Measurements from ENCODE around the gene ITPKC. TPM values are rescaled to one million over a fixed set of nuclear protein-coding genes. Genes with fewer than 3 reads are reported as not detected.
"Not testable (repeated sequence)": the region's sequence is repeated elsewhere in the genome, so short reads cannot be mapped to it uniquely, and the experiment has no call there.

ITPKC gene
- total RNA-seq, 1 donor from 2014 or later: 8.6 TPM

GRCh38 chr19:40762754-40763470 lies 46.0 kb downstream of the ITPKC start:
- Mint-ChIP-seq H3K4me1 (peaks cover 43% of the 10 kb centered on the region), H3K36me3 (ENCODE audit: low read depth) (peaks cover 81% of the 10 kb centered on the region), H3K4me3 (no peak overlapping the region), H3K9me3 (no peaks in the 10 kb centered on the region), H3K27ac (peak overlapping the region; percentile 42), H3K27me3 (no peaks in the 10 kb centered on the region)
- DNase-seq: no peak
- intact Hi-C loops (cut with micrococcal nuclease): no loop called here

- H3K9me3 Mint-ChIP-seq: no peaks in the 10 kb centered on the region
- intact Hi-C loops (cut with micrococcal nuclease): no loop called here
- H3K27me3 Mint-ChIP-seq: no peaks in the 10 kb centered on the region
- H3K4me1 Mint-ChIP-seq: peaks cover 40% of the 10 kb centered on the region
- H3K27ac Mint-ChIP-seq: peak overlapping the region; percentile 37
- H3K36me3 Mint-ChIP-seq (ENCODE audit: low read depth): peaks cover 76% of the 10 kb centered on the region
- no peak overlapping the region for H3K4me3 Mint-ChIP-seq
- no peak for DNase-seq
Observed at GRCh38 chr19:40763526-40763925, 46.6 kb downstream of the ITPKC start.

DNA sequence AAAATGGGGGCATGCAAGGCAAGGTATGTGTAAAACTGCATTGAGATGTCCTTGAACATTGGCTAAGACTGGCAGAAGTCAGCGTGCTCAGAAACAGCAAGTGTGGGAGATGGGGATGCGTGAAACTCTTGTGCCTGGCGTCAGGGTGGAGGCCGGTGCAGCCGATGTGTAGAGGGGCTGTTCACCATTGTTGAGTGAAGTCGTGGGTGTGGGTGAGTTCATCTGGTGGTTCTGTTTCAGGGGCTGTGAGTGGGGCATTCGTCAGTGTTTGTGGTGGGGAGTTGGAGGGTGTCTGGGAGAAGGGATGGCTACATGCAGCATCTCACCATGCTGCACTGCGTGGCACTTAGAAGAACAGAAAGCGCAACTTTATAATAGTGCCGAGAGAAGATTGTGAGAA lies 47.1 kb downstream of the ITPKC start:
- no peak for DNase-seq
- Mint-ChIP-seq H3K36me3 (ENCODE audit: low read depth) (peaks cover 78% of the 10 kb centered on the region), H3K4me1 (peaks cover 40% of the 10 kb centered on the region), H3K4me3 (peak overlapping the region; percentile 19), H3K27ac (peak overlapping the region; percentile 72), H3K27me3 (no peaks in the 10 kb centered on the region), H3K9me3 (no peaks in the 10 kb centered on the region)
- intact Hi-C loops (cut with micrococcal nuclease): no loop called here

DNA sequence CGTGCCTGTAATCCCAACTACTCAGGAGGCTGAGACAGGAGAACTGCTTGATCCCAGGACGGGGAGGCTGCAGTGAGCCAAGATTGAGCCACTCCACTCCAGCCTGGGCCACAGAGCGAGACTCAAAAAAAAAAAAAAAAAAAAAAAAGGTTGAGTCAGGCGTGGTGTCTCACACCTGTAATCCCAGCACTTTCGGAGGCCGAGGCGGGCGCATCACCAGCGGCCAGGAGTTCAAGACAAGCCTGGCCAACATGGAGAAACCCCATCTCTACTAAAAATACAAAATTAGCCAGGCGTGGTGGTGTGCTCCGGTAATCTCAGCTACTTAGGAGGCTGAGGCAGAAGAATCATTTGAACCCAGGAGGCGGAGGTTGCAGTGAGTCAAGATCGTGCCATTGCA lies 49.5 kb downstream of the ITPKC start:
- H3K27ac Mint-ChIP-seq; intact Hi-C loops (cut with micrococcal nuclease); H3K4me3 Mint-ChIP-seq; DNase-seq; H3K9me3 Mint-ChIP-seq; H3K27me3 Mint-ChIP-seq: not testable (repeated sequence)
- peaks cover 79% of the 10 kb centered on the region for H3K36me3 Mint-ChIP-seq (ENCODE audit: low read depth)
- H3K4me1 Mint-ChIP-seq: peaks cover 39% of the 10 kb centered on the region

GRCh38 chr19:40768869-40769268 lies 52.0 kb downstream of the ITPKC start:
- H3K27ac Mint-ChIP-seq: no peak overlapping the region
- intact Hi-C loops (cut with micrococcal nuclease): no loop called here

GRCh38 chr19:40771101-40771862 lies 54.4 kb downstream of the ITPKC start:
- H3K27ac Mint-ChIP-seq, H3K27me3 Mint-ChIP-seq, H3K4me3 Mint-ChIP-seq, H3K9me3 Mint-ChIP-seq: not testable (repeated sequence)
- H3K4me1 Mint-ChIP-seq: peaks cover 19% of the 10 kb centered on the region
- peak; percentile 67 for DNase-seq
- H3K36me3 Mint-ChIP-seq (ENCODE audit: low read depth): peaks cover 35% of the 10 kb centered on the region
- intact Hi-C loops (cut with micrococcal nuclease): loop anchor here (10.0 kb wide), 1 partner anchor 584 kb away; the partner anchor contains the start of gene TGFB1

More at GRCh38 chr19:40768869-40769268, 52.0 kb downstream of the ITPKC start:
- no peak overlapping the region for H3K4me3 Mint-ChIP-seq
- H3K9me3 Mint-ChIP-seq: no peaks in the 10 kb centered on the region
- peaks cover 23% of the 10 kb centered on the region for H3K4me1 Mint-ChIP-seq
- DNase-seq: no peak
- H3K36me3 Mint-ChIP-seq (ENCODE audit: low read depth): peaks cover 57% of the 10 kb centered on the region
- H3K27me3 Mint-ChIP-seq: no peaks in the 10 kb centered on the region

GRCh38 chr19:40774916-40775631 lies 58.2 kb downstream of the ITPKC start, which contains the start of gene MIA:
TSS of gene MIA (plus strand) at chr19:40775521. CDS start at chr19:40775543, 22 bp downstream.
- Mint-ChIP-seq H3K27ac (peak within 1 kb of the TSS; percentile 49), H3K27me3 (no peaks in the 10 kb centered on the region), H3K4me1 (peaks cover 48% of the 10 kb centered on the region), H3K36me3 (ENCODE audit: low read depth) (peaks cover 13% of the 10 kb centered on the region), H3K9me3 (no peaks in the 10 kb centered on the region), H3K4me3 (no peak within 1 kb of the TSS)
- DNase-seq: no peak
- intact Hi-C loops (cut with micrococcal nuclease): loop anchor here (10.0 kb wide), 1 partner anchor 580 kb away; the partner anchor contains the start of gene TGFB1

GRCh38 chr19:40775632-40776022 lies 58.7 kb downstream of the ITPKC start:
- no peak overlapping the region for H3K27ac Mint-ChIP-seq
- peaks cover 13% of the 10 kb centered on the region for H3K36me3 Mint-ChIP-seq (ENCODE audit: low read depth)
- H3K27me3 Mint-ChIP-seq: no peaks in the 10 kb centered on the region
- intact Hi-C loops (cut with micrococcal nuclease): loop anchor here (10.0 kb wide), 1 partner anchor 579 kb away; the partner anchor contains the start of gene TGFB1
- H3K4me3 Mint-ChIP-seq: no peak overlapping the region
- no peaks in the 10 kb centered on the region for H3K9me3 Mint-ChIP-seq
- no peak for DNase-seq
- peaks cover 51% of the 10 kb centered on the region for H3K4me1 Mint-ChIP-seq

GRCh38 chr19:40776364-40776763 lies 59.5 kb downstream of the ITPKC start:
- H3K9me3 Mint-ChIP-seq: no peaks in the 10 kb centered on the region
- intact Hi-C loops (cut with micrococcal nuclease): loop anchor here (10.0 kb wide), 1 partner anchor 578 kb away; the partner anchor contains the start of gene TGFB1
- H3K36me3 Mint-ChIP-seq (ENCODE audit: low read depth): peaks cover 9% of the 10 kb centered on the region
- peaks cover 52% of the 10 kb centered on the region for H3K4me1 Mint-ChIP-seq
- H3K27me3 Mint-ChIP-seq: no peaks in the 10 kb centered on the region
- no peak for DNase-seq
- peak overlapping the region; percentile 49 for H3K27ac Mint-ChIP-seq
- H3K4me3 Mint-ChIP-seq: no peak overlapping the region

- intact Hi-C loops (cut with micrococcal nuclease): loop anchor here (1.0 to 10.0 kb wide), 4 partner anchors 22 to 578 kb away; partner anchors contain the start of genes SNRPA and TGFB1
- H3K27me3 Mint-ChIP-seq: no peaks in the 10 kb centered on the region
- peak; percentile 96 for DNase-seq
- H3K9me3 Mint-ChIP-seq: no peaks in the 10 kb centered on the region
- peaks cover 53% of the 10 kb centered on the region for H3K4me1 Mint-ChIP-seq
- H3K36me3 Mint-ChIP-seq (ENCODE audit: low read depth): peaks cover 10% of the 10 kb centered on the region
- H3K4me3 Mint-ChIP-seq: peak overlapping the region; percentile 94
- peak overlapping the region; percentile 96 for H3K27ac Mint-ChIP-seq
Observed at GRCh38 chr19:40776932-40777644, 60.2 kb downstream of the ITPKC start.

DNA sequence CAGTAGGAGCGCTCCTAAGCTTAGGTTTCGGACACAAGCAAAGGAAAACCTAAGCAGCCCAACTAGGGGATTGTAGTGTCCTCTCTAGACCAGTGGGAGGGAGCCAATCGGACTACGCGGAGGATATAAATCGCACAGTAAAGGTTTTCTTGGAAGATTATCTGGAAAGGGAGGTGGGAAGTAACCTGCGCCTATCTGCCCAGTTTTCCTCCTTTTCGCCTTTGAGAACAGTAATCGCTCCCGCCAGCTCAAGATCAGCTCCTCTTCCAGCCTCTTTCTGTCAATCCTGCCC lies 60.7 kb downstream of the ITPKC start:
- DNase-seq: no peak
- H3K9me3 Mint-ChIP-seq: no peaks in the 10 kb centered on the region
- H3K4me1 Mint-ChIP-seq: peaks cover 53% of the 10 kb centered on the region

GRCh38 chr19:40777937-40778705 lies 61.2 kb downstream of the ITPKC start, which contains the start of gene RAB4B:
TSS of gene RAB4B (plus strand) at chr19:40778247. CDS start at chr19:40778376, 129 bp downstream.
- no peaks in the 10 kb centered on the region for H3K27me3 Mint-ChIP-seq
- H3K27ac Mint-ChIP-seq: peak within 1 kb of the TSS; percentile 96
- DNase-seq: peak; percentile 100
- H3K4me1 Mint-ChIP-seq: peaks cover 53% of the 10 kb centered on the region
- intact Hi-C loops (cut with micrococcal nuclease): loop anchor here (1.0 to 10.0 kb wide), 7 partner anchors 20 to 577 kb away; partner anchors contain the start of genes COQ8B, SNRPA and TGFB1
- peak within 1 kb of the TSS; percentile 94 for H3K4me3 Mint-ChIP-seq
- peaks cover 12% of the 10 kb centered on the region for H3K36me3 Mint-ChIP-seq (ENCODE audit: low read depth)
- H3K9me3 Mint-ChIP-seq: no peaks in the 10 kb centered on the region

More for the DNA sequence above, 60.7 kb downstream of the ITPKC start:
- H3K27me3 Mint-ChIP-seq: no peaks in the 10 kb centered on the region
- peak overlapping the region; percentile 94 for H3K4me3 Mint-ChIP-seq
- intact Hi-C loops (cut with micrococcal nuclease): loop anchor here (1.0 to 10.0 kb wide), 4 partner anchors 22 to 577 kb away; partner anchors contain the start of genes SNRPA and TGFB1
- H3K27ac Mint-ChIP-seq: peak overlapping the region; percentile 96
- peaks cover 12% of the 10 kb centered on the region for H3K36me3 Mint-ChIP-seq (ENCODE audit: low read depth)
